T follicular helper cell (primary cell): ENCODE measurements around the gene GPR89B.
"Not testable (repeated sequence)": the region's sequence is repeated elsewhere in the genome, so short reads cannot be mapped to it uniquely, and the experiment has no call there.

Experiments used
- DNase-seq: peaks from one replicate; pipeline ENCODE4 v3.0.0-alpha.2; 2020; ENCODE audit warnings: low read depth
- total RNA-seq, 2 experiments: gene quantifications; one replicate each; lab custom pipeline; 2026; lab: John Stamatoyannopoulos, UW

The GPR89B gene
- 7.8 to 12.5 reads per million in 2 experiments for total RNA-seq

DNA sequence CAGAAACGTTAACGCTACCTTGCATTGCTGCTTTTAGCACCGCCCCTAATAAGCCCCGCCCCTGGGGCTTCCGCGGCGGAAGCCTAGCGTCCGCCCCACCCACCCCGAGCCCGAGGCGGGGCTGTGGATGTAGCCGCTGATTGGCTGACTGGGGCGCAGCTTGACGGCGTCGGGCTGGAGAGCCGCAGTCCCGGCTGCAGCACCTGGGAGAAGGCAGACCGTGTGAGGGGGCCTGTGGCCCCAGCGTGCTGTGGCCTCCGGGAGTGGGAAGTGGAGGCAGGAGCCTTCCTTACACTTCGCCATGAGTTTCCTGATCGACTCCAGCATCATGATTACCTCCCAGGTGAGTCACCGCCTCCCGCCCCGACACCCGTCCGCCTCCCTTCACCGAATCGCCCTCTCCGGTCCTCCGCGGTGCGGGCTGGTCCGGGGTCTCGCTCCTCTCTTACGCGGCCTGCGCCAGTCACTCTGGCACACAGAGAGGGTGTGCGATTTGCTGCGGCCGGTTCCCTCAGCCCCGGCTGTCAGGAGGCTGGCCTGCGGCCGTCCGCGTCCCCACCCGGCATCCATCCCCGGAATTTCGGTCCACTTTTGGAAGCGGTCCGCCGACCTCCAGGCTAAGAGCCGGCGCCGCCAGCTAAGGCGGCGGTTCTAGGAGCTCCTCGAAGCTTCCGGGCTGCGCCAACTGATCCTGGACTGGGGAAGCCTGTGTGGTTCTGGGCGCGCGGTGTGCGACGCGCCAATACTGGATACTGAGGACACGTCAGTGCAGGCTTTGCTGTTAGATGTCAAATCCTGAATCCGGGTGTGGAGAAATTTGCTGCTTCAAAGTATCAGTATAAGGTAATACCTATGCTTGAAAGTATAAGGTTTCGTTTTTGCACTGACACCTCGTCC, at the start of gene GPR89B:
GPR89B (plus strand) TSS at position 185 of the 897 bp plus-strand sequence; CDS start at position 302, 117 bp downstream.
- DNase-seq: peak; percentile 87

DNA sequence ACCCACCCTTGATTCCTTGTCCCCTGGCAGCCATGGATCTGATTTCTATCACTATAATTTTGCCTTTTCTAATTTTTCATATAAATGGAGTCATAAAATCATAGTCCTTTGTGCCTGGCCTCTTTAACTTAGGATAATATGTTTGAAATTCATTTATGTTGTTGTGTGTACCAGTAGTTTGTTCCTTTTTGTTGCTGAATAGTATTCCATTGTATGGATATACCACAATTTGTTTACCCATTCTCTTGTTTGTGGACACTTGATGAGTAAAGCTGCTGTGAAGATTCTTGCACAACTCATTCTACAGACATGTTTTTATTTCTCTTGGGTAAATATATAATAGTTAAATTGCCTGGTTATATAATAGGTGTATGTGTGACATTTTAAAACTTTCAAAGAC, 48.3 kb upstream of the GPR89B start:
- DNase-seq: no peak

DNA sequence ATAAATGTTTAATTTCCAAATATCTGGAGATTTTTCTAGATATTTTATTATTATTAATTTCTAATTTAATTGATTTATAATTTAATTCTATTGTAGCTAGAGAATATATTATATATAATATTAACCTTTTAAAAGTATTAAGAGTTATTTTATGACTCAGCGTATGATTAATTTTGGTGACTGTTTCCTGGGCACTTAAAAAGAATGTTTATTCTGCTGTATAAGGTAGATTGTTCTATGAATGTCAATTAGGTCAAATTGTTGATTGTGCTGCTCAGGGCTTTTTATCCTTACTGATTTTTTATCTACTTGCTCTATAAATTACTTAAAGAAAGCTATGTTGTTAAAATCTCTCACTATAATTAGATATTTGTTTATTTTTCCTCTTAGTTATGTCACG, 45.7 kb upstream of the GPR89B start:
- no peak for DNase-seq

DNA sequence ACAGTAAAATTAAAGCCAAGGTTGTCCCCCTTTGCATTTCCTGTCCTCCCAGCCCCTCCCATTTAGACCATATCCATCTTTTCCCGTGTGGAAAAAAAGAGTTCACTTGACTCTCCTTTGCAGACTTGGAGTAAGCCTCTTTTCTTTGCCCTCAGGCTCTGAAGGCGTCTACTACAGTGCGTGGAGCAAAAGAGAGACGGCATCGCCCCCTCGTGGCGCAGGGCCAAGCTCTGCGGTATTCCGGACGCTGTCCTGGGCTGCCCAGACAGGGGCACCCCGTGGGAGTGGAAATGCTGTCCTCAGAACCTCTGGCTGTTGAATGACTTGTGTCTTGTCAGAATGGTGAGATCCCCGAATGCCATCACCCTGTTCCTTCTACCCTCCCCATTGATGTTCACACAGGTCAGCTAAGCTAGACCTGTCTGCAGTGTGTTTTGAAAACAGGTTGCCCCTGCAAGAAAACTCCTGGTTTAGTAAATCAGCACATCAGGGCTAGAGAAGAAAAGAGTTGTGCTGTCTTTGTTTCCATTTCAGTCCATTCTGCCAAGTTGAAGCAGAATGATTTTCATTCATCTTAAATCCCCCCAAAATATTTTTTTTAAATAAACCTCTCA, 37.9 kb upstream of the GPR89B start:
- DNase-seq: peak; percentile 25

DNA sequence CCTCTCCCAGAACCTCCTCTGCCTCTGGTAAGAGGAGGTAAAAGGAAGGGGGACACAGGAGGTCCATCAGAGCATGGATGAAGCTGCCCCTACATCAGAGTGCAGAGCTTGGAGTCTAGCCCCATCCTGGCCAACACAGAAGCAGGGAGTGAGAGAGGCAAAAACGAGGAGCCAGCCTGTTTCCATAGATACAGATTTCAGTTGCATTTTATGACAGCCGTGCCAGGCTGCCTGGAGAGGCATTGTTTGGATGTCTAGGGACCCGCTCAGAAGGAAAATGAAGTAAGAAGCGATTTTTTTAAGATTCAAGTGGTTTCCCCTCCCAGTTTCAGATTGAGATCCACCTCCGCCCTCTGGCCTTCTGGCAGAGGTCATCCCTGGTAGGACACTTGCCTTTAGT, 37.1 kb upstream of the GPR89B start:
- no peak for DNase-seq

DNA sequence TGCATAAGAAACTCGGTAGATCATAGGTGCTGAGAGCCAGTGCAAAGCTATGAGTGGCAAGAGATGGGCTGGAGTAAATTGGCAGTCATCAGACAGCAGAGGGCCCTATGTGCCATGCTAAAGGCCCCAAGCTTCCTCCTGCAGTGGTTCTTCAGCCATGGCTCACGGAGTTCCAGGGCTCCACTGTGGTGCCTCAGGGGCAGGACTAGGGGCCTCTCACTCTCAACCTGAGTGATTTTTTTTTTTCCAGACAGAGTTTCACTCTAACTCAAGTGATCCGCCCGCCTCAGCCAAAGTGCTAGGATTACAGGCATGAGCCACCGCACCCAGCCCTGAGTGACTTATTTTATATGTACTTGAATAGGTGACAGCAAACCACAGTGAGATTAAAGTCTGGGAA, 36.0 kb upstream of the GPR89B start:
- DNase-seq: no peak

DNA sequence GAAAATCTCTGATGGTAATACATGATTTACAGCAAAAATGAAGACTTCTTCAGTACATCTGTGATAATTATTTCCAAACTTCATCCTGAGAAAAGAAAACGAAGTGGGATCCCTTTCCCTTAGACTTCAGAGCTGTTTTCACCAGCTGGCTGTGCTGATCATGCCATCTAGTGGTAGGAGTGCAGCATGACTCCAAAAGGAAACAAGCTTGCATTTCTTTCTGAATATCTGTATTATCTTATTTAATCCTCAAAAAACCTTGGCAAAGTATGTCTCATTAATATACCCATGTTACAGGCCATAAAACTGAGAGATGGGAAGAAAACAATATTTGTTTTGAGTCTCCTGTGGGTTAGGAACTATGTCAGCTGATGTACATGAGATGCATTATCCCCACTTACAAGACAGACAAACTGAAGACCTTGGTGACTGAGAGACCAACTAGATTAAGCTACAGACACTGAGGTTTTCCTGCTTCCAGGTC, 35.4 kb upstream of the GPR89B start:
- DNase-seq: peak; percentile 4

DNA sequence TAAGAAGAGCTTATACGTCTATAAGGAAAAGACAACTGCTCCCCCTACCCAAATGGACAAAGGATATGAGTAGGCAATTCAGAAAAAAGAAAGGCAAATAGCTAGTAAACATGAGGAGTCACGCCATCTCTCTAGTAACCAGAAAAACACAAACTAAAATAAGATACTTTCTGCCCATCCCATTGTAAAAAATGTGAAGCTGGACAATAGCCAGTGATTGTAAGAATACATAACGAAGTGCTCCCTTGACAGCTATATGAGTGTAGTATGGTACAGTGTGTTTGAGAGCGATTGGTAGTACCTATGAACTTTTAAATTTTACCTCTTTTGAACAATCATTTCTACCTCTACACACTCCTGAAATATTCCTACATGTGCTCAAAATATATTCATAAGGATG, 33.1 kb upstream of the GPR89B start:
- DNase-seq: no peak

DNA sequence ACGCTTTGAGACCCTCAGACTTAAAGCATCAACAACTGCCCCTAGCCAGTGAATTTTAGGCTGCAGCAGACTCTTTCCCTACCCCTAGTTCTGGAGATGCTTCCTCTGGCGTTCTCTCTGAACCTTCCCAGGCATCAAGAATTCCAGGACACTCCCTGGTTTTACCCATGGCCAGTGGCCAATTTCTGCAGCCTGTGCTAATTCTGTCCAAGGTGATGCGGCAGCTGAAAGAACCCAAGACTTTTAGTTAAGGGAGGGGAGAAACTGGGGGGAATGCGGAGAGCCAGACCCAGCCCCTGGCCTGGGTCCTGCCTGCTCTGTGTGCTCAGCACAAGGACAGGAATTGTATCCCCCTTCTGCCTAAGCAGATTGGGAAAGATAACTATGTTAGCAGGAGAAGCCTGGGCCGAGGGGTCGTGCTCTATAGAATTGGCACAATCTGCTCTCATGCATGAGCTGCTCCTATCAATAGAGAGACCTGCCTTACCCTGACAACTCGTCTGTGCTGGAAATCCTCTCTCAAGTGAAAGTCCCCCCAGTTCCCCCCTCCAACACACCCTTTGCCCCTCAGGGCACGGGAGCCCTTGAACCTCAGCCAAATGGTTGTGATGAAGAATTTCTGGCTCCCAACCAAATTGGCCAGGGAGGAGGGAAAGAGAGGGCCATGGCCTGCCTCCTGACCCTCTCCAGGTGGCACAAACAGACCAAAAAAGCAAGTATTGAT, 31.0 kb upstream of the GPR89B start:
- DNase-seq: no peak

DNA sequence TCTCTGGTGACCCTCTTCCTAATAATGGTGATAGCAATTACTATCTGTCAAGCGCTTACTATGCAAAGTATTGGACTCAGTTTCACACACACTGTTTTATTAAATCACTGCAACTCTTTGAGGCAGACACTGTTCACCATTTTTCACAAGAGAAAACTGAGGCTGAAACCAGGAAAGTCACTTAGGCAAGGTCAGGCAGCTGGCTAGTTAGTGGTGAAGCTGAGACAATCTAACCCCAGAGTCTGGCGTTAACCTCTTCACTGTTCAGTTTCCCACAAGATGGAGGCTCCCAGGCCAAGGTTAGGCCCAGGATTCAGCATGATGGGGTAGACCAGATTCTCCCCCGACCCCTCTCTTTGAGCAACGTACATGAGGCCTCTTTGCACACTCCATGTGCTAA, 30.4 kb upstream of the GPR89B start:
- no peak for DNase-seq

DNA sequence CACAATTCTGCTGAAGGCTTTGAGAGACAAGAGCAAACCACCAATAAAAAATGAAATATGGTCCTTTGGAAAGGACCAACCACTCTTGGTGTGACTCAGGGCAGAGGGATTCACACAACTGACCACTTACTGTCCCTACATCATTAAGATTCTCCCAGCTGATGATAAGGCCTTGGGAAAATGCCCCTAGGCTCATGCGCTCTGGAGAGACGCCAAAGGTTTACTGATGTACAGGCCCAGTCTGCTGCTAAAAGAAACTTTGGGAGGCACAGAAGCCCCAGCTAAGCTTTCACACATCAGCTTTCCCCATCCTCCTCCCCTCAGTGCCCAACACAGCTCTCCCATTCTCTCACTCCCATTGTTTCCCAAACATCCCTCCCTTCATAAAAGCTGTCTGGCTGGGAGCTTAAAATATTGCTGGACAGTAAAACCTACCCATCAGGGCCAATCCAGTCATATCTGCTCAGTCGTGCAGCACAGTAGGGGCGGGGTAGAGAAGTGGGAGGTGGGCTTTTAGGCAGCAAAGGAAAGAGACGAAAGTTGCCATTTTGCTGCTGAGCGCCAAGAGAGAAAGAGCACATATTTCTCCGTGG, 25.9 kb upstream of the GPR89B start, which contains the start of gene GJA8:
GJA8 (plus strand) TSS at position 543 of the 593 bp plus-strand sequence. CDS start 5,161 bp downstream, outside the sequence.
- DNase-seq: no peak

DNA sequence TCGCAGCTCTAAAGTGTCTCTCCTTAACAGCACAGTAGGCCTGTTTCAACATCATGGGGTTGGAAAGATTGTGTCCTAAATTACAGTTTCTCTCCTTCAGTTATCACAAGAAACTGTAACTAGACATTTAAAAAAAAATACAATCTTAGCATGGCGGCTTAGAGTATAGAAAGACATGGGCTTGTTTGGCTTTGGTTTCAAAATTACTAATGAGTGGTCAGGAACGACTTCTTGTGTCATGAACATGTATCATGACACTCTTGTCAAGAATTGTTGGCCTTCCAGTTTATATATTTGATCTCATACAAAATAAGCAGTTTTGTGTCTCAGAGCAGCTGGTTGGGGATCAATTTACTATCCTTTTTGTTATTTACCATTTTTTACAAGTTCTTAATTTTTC, 23.5 kb upstream of the GPR89B start:
- DNase-seq: no peak

DNA sequence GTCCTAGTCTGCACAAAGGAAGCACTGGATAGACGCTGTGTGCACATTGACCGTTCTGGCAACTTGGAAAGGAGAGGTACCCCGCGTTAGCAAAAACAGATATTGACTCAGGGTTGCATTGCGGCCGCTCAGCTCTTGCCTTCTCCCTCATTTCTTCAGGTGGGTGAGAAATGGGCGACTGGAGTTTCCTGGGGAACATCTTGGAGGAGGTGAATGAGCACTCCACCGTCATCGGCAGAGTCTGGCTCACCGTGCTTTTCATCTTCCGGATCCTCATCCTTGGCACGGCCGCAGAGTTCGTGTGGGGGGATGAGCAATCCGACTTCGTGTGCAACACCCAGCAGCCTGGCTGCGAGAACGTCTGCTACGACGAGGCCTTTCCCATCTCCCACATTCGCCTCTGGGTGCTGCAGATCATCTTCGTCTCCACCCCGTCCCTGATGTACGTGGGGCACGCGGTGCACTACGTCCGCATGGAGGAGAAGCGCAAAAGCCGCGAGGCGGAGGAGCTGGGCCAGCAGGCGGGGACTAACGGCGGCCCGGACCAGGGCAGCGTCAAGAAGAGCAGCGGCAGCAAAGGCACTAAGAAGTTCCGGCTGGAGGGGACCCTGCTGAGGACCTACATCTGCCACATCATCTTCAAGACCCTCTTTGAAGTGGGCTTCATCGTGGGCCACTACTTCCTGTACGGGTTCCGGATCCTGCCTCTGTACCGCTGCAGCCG, 20.3 kb upstream of the GPR89B start:
- DNase-seq: no peak

DNA sequence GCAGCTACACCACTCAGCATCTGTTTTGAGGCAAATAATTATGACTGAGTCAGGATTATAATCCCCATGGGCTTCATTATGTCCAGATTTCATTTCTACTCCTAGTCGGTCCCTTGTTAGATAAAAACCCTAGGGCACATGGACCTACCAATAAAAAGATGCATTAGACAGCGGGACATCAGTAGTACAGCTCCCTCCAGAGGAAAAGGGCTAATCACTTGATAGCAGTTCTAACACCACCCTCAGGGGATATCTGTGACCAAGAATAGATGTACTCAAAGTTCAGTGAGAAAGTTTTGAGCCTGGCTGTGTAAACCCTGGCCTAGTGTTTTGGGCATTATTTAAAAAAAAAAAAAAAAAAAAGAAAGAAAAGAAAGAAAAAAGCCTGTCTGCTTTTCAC, 15.7 kb upstream of the GPR89B start:
- no peak for DNase-seq

DNA sequence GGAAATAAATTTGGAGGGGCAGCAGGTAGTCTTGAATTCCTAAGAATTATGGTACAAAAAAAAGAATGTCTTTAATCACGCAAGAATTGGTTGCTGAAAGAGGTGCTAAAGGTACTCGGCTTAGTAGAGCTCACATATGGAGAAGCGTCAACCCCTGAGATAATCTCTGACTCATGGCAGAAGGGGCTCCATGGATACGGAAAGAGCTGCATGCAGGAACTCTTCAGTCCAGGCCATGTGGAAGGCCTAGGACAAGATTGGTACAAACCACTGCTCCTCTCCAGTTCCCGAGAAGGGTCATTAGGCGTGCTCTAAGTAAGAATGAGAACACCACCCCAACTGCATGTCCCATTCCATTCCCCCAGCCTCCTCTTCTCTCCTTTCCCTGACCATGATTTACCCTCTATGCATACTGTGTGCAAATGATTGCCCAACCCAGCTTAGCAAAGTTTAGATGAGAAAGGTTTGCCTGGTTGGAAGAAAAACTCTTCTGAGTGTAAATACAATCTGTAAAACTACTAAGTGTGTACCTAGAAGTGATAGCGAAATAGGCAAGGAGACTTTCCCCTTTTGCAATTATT, 14.8 kb upstream of the GPR89B start:
- no peak for DNase-seq

DNA sequence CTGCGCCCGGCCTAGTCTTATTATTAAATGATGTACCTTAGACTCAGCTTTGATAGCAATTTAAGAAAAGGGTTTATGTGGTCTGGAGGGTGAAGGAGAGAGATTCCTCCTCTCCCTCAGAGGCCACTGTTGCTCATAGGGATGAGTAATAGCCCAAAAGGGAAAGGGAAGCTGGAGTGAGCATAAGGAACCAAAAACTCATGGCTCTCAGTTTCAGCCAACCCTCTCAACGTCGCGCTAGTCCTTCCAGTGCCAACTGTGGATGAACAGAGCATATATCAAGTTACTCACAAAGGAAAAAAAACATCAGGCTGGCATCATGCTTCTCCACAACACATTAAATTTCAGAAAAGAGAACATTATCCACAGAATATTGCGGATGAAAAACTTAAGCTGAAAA, 8.3 kb upstream of the GPR89B start:
- no peak for DNase-seq

DNA sequence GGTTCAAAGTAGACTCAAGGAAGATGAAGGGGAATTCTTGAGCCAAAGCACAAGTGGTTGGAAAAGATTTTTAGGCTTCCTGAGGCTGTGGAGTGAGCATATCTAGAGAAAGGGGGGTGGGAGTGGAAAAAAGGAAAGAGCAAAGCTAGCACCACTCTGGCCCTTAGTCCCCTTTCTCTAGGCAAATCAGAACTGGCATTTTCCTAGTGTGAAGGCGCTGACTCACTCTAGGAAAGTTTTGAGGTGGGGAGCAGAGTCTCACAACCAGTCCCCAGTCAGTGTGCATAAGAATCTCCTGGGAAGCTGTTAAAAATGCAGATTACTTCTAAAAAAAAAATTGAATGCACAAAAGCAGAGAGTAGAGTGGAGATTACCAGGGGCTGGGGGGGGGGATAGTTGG, 3.4 kb upstream of the GPR89B start:
- no peak for DNase-seq

DNA sequence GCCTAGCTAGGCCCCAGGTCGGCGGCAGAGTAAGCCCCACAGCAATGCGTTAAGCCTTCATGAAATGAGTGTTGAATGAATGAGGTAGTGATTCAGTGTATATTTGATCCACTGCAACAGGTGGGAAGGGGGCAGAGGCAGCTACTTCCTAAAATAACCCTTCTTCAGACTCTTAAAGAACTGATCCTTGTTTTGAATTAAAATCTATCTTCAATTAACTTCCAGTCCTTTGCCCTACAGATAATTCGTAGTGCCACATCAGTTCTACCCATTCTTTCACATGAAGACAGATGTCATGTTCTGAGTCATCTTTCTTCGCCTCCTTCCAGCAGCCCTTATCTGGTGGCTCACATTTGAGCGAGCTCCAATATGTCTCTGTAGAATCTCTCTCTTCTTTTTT, 1.0 kb upstream of the GPR89B start:
- DNase-seq: not testable (repeated sequence)

DNA sequence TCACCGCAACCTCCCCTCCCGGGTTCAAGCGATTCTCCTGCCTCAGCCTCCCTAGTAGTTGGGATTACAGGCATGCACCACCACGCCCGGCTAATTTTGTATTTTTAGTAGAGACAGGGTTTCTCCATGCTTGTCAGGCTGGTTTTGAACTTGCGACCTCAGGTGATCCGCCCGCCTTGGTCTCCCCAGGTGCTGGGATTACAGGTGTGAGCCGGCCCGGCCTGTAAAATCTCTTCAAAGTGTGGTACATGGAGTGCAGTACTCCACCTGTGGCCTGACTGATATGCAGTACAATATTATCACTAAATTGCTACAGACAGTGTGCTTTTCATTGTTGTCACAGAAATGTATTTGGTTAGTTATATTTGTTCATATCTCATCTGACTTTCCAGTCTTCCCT, 531 bp upstream of the GPR89B start:
- not testable (repeated sequence) for DNase-seq

DNA sequence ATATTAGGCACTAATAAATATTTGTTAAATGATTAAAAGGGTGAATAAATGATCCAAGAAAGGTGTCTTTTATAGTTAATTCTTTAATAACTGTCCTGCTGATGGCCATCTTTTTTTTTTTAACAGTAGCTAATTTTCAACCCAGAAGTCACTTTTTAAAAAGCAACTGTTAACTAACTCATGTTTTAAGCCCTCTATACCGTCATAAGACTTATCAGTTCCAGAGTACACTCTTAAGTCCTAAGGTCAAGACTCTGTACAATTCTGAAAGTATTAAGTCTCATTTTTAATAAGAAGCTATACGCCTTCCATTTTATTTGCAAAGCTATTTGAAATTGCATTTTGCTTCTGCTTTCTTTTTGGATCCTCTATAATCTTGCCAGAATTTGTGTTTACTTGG, 2.9 kb downstream of the GPR89B start:
- not testable (repeated sequence) for DNase-seq

DNA sequence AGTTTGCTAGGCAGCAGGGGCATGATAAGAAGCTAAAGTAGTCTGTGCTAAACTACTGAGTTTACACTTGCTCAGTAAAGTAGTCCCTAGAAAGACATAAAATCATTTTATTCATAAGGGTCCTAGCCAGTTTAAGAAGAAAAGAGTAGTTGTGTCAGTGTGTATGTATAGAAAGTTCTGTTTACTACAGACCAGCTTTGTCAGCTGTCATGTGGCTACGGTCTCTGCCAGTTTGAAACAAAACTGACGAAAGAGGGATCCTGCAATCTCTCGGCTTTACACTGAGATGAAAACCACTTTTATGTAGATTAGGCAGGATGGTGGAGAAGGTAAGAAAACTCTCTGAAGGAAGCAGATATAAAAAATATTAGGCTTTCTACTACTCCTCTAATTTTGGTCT, 7.1 kb downstream of the GPR89B start:
- DNase-seq: not testable (repeated sequence)
